ENCODE results near the gene ADGRG1.

GRCh38 chr16:57679016-57679415 lies 50.6 kb downstream of the ADGRG1 start:
- TF ChIP-seq RXRA (IDR thresholded peaks at IDR 0.05; ENCODE audit: borderline replicate concordance, low read depth) (no peak), CTCF (IDR thresholded peaks at IDR 0.05) (no peak), YY1 (IDR thresholded peaks at IDR 0.05; ENCODE audit: low read depth) (no peak), POLR2AphosphoS5 (IDR thresholded peaks at IDR 0.05; ENCODE audit: low read depth, low read length) (no peak), REST (IDR thresholded peaks at IDR 0.05; ENCODE audit: low read depth, low read length) (no peak), EZH2phosphoT487 (IDR thresholded peaks at IDR 0.05; ENCODE audit: borderline replicate concordance, low read depth) (no peak), USF2 (IDR thresholded peaks at IDR 0.05; ENCODE audit: borderline replicate concordance, low read depth, low read length) (no peak)
